ENCODE results near the gene DPM1. TPM values are rescaled to one million over a fixed set of nuclear protein-coding genes. Genes with fewer than 3 reads are reported as not detected.
"Not testable (repeated sequence)": the region's sequence is repeated elsewhere in the genome, so short reads cannot be mapped to it uniquely, and the experiment has no call there.

Gene DPM1
- total RNA-seq, 1 donor from 2014 or later, result 31.9 TPM

DNA sequence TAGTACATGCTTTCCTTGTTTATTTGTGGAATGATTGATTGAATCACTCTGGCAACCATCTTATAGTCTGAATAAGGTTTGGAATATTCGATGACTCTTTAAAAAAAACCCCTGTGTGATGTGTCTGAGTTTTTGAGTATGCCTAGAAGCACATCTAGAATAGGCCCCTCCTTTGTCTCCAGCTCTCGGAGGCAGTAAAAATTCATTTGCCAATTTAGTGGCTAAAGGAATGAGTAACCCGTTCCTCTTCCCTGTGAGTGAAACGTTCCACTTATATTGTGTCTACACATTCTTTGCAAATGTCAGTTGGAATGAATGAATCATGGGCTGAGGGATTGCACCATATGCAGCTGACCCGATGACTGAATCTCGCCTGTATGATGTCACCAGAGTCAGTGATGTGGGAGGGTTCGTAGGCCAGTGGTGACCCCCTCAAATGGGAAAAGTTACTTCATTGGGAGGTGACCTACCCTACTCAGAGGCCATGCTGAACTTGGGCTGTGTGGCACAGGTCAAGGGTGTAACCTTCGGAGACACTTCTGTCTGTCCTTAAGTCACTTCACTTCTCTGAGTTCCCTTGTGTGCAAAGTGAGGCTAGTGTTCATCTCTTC is 21.8 kb upstream of the DPM1 start:
- peak overlapping the region; percentile 35 for H3K27ac Mint-ChIP-seq (ENCODE audit: unreplicated experiment)
- peaks cover 7% of the 10 kb centered on the region for H3K9me3 Mint-ChIP-seq (ENCODE audit: unreplicated experiment)
- H3K36me3 Mint-ChIP-seq (ENCODE audit: unreplicated experiment), result no peaks in the 10 kb centered on the region
- H3K4me1 Mint-ChIP-seq (ENCODE audit: low read depth, unreplicated experiment), result peaks cover 26% of the 10 kb centered on the region
- TF ChIP-seq, protein P1, sequence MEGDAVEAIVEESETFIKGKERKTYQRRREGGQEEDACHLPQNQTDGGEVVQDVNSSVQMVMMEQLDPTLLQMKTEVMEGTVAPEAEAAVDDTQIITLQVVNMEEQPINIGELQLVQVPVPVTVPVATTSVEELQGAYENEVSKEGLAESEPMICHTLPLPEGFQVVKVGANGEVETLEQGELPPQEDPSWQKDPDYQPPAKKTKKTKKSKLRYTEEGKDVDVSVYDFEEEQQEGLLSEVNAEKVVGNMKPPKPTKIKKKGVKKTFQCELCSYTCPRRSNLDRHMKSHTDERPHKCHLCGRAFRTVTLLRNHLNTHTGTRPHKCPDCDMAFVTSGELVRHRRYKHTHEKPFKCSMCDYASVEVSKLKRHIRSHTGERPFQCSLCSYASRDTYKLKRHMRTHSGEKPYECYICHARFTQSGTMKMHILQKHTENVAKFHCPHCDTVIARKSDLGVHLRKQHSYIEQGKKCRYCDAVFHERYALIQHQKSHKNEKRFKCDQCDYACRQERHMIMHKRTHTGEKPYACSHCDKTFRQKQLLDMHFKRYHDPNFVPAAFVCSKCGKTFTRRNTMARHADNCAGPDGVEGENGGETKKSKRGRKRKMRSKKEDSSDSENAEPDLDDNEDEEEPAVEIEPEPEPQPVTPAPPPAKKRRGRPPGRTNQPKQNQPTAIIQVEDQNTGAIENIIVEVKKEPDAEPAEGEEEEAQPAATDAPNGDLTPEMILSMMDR (IDR thresholded peaks at IDR 0.05; ENCODE audit: partially characterized antibody, unreplicated experiment), result no peak
- H3K4me3 Mint-ChIP-seq (ENCODE audit: unreplicated experiment), result no peak overlapping the region
- H3K27me3 Mint-ChIP-seq (ENCODE audit: unreplicated experiment), result peaks cover 10% of the 10 kb centered on the region
- no peak for DNase-seq

GRCh38 chr20:50978533-50978932 is 20.2 kb upstream of the DPM1 start:
- DNase-seq; H3K27me3 Mint-ChIP-seq (ENCODE audit: unreplicated experiment); H3K9me3 Mint-ChIP-seq (ENCODE audit: unreplicated experiment); H3K36me3 Mint-ChIP-seq (ENCODE audit: unreplicated experiment): not testable (repeated sequence)
- Mint-ChIP-seq H3K27ac (ENCODE audit: unreplicated experiment) (peak overlapping the region; percentile 92), H3K4me3 (ENCODE audit: unreplicated experiment) (peak overlapping the region; percentile 59), H3K4me1 (ENCODE audit: low read depth, unreplicated experiment) (peaks cover 26% of the 10 kb centered on the region)

DNA sequence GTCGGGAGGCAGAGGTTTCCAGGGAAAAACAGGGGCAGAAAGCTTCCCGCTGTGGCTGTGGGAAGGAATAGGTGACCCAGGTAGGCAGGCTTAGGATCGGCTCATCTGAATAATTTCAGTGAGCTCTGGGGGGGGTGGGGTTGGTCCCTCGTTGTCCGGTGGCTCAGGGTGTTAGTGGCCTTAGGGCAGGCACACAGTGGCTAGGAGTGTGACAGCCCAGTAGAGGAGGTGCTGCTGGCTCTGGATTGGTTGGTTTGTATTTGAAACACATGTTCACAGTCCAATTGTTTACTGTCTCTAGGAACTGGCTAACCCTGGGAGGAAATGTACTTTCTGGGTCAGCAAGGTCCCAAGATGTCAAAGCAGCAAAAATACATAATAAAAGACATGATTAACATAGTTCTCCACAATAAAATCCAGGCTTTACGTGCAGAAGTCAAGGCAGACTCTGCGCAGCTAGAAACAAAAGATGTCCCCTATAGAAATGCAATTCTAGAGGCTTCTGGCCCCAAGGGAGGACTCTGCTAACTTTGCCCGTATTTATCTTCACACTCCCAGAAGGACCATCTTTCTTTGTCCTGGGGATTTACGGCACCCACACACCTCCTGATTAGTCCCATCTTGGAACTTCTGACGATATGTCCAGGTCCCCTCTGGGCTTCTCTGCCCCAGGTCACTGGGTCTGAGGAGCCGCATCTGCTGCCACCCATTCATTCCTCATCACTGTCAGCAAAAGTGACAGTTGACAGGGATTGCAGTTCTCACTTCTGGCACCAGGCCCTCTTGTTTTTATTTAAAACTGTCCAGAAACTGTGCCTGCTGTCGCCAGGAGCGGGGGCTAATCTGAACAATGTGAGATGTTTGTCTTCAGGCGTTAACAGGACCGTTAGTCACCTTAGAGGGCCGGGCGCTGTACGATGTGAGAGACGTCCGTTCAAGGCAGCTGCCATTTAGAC is 19.0 kb upstream of the DPM1 start:
- Mint-ChIP-seq H3K4me3 (ENCODE audit: unreplicated experiment) (peak overlapping the region; percentile 79), H3K4me1 (ENCODE audit: low read depth, unreplicated experiment) (peaks cover 26% of the 10 kb centered on the region), H3K27me3 (ENCODE audit: unreplicated experiment) (peaks cover 10% of the 10 kb centered on the region), H3K9me3 (ENCODE audit: unreplicated experiment) (peaks cover 10% of the 10 kb centered on the region), H3K27ac (ENCODE audit: unreplicated experiment) (peak overlapping the region; percentile 92), H3K36me3 (ENCODE audit: unreplicated experiment) (peaks cover 5% of the 10 kb centered on the region)
- TF ChIP-seq, protein P1 (IDR thresholded peaks at IDR 0.05; ENCODE audit: partially characterized antibody, unreplicated experiment), result peak; percentile 32
- peak; percentile 32 for DNase-seq

DNA sequence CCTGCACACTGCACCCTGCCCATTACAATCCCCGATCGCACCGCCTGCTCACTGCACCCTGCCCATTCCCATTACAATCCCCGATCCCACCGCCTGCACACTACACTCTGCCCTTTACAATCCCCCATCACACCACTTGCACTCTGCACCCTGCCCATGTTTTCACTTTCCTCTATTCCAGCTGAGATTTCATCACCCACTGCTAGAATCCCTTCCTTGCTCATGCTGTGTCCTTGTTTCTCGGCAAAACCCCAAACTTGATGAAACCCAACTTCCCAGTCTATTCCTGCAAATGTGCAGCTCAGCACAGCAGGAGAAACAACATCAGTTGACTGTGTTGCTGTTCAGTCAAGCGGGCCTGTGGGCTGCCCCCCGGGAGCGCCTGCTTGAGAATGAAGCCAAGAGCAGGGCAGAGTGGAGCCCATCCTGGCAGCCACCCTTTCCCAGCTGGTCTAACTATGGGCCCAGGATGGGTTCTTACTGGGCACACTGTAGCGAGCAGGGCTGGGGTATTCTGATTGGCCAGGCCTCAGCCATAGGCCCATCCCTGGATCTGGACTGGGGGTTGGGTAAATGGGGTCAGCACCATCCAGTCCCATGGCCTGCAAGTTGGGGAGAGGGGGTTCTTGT is 17.5 kb upstream of the DPM1 start:
- peaks cover 26% of the 10 kb centered on the region for H3K4me1 Mint-ChIP-seq (ENCODE audit: low read depth, unreplicated experiment)
- H3K27ac Mint-ChIP-seq (ENCODE audit: unreplicated experiment), result no peak overlapping the region
- peaks cover 5% of the 10 kb centered on the region for H3K36me3 Mint-ChIP-seq (ENCODE audit: unreplicated experiment)
- H3K9me3 Mint-ChIP-seq (ENCODE audit: unreplicated experiment), result peaks cover 10% of the 10 kb centered on the region
- DNase-seq, result no peak
- peaks cover 10% of the 10 kb centered on the region for H3K27me3 Mint-ChIP-seq (ENCODE audit: unreplicated experiment)
- TF ChIP-seq, protein P1 (IDR thresholded peaks at IDR 0.05; ENCODE audit: partially characterized antibody, unreplicated experiment), result no peak
- H3K4me3 Mint-ChIP-seq (ENCODE audit: unreplicated experiment), result no peak overlapping the region

- H3K4me1 Mint-ChIP-seq (ENCODE audit: low read depth, unreplicated experiment), result peaks cover 23% of the 10 kb centered on the region
- peaks cover 5% of the 10 kb centered on the region for H3K36me3 Mint-ChIP-seq (ENCODE audit: unreplicated experiment)
- no peak for DNase-seq
- TF ChIP-seq, protein P1 (IDR thresholded peaks at IDR 0.05; ENCODE audit: partially characterized antibody, unreplicated experiment), result no peak
- peaks cover 18% of the 10 kb centered on the region for H3K9me3 Mint-ChIP-seq (ENCODE audit: unreplicated experiment)
- no peak overlapping the region for H3K4me3 Mint-ChIP-seq (ENCODE audit: unreplicated experiment)
- no peak overlapping the region for H3K27ac Mint-ChIP-seq (ENCODE audit: unreplicated experiment)
- peaks cover 8% of the 10 kb centered on the region for H3K27me3 Mint-ChIP-seq (ENCODE audit: unreplicated experiment)
Measured at GRCh38 chr20:50969912-50970311, 11.6 kb upstream of the DPM1 start.

All from glutamatergic neuron (in vitro differentiated cells).